HG03045 (cell line): ENCODE data around the gene PTPRU.

Experiments
- ATAC-seq: cut with Tn5 transposase; IDR thresholded peaks from one replicate; pipeline ENCODE4 v1.9.1; 2021; ENCODE audit warnings: mild to moderate bottlenecking, moderate library complexity; ENCODE audit not compliant: unreplicated experiment

PTPRU gene

GRCh38 chr1:29235955-29236711, at the start of gene PTPRU:
Gene PTPRU, plus strand, starts transcription at chr1:29236522. Its CDS starts 123 bp downstream, at chr1:29236645.
- ATAC-seq = peak; percentile 68

DNA sequence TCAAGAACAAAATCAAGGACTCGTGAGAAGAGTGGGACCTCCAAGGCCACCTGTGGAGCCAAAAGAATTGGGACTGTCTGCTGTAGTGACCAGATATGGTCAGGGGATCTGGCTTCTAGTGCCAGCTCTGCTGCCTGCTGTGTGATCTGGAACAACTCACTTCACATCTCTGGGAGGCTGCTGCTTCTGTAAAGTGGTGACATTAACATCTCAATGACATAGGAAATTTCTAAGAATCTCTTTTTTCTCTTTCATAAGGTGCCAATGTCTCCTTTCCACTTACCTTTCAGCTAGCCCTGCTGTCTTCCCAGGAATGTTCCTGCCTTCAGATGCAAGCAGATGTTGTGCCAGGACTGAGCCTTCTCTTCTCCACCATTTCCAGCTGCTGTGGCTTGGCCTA, 49.6 kb upstream of the PTPRU start:
- no peak for ATAC-seq

- no peak for ATAC-seq
Measured at GRCh38 chr1:29190718-29191117, 45.6 kb upstream of the PTPRU start.

DNA sequence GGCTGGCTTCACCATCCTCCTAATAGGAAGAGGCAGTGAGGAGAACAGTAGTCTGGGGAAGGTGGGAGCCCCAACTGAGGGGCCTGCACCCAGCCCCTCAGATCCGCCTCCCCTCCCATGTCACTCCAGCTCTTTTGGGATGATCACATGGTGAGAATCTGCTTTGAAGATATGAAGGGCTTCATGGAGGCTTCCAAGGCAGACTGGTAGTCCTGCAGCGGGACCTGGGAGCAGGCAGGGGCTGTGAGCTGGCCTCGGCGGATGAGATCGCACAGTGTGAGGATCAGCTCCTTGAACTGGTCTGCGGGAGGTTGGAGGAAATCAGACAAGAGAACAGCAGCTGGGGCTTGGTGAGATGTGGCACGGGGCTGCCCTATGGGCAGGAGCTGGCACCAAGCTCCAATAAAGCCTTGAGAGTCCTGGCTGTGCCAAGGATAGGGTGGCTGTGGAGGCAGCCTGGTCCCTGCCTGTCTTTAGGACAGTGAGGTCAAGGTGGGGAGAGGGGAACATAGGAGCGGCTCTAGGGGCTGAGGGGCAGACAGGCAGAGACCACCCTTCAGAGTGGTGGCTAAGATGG, 42.4 kb upstream of the PTPRU start:
- no peak for ATAC-seq

DNA sequence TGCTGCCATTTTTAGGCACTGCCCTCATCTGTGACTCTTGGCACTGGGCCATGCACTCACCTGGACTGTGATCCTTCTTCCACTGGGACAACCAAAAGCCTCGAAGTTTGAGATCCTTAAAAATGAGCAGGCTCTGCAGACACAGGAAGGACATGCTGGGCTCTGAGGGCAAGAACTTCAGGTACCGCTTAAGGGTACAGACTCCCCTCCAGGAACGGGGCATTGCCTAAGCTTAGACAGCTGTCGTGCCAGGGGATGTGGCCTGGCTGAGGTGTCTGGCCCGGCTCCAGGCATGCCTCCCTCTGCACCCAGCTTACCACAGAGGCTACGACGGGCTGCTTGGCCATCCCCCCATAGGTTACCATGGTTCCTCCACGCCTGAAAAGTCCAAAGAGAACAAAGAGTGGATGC, 40.4 kb upstream of the PTPRU start:
- ATAC-seq = no peak

DNA sequence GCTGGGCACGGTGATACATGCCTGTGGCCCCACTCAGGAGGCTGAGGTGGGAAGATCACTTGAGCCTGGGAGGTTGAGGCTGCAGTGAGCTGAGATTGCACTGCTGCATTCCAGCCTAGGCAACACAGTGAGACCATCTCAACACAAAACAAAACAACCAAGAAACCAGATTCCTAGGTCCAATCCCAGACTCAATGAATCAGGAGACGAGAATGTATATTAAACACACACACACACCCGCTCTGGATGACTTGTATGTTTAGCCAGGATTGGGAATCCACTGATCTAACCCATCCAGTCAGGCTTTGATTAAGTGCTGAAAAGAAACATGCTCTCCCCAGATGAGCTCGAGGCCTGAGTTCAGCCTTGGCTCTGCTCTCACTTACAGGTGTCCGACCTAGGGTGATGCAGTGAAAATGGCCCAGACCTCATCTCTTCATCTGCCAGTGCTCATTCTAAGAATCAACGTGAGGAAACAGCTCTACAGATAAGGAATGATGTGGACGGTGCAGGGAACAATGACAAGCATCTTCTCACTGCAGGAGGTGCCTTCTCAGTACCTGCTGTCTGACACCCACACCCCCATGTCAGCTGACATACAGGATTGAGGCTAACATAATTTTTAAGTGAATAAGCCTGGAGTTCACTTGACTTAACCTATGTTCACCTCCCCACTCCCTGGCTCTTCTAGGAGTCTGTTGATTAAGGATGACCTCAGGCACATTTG, 39.3 kb upstream of the PTPRU start:
- no peak for ATAC-seq

DNA sequence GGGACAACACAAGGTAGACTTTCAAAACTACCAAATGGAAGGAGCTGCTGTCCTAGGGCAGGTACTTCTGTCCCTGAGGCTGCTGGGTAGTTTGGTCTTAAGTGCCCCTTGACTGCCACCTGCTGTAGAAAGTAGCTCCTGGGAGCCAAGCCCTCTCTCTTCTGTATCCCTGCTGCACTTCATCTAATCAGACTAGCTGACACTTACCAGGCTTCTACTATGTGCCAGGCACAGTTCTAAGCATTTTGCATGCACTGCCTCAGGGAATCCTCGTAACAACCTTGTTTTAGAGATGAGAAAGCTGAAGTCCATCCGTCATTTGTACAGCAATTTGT, 38.8 kb upstream of the PTPRU start:
- no peak for ATAC-seq

DNA sequence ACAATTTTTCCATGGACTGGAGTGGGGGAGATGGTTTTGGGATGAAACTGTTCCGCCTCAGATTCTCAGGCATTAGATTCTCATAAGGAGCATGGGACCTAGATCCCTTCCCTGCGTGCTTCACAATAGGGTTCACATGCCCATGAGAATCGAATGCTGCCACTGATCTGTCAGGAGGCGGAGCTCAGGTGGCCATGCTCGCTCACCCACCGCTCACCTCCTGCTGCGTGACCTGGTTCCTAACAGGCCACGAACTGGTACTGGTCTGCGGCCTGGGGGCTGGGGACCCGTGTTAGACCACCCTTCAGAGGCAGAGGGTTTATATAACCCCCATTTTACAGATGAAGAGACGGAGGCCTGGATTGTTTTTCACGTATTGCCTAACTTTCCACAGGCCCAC, 38.3 kb upstream of the PTPRU start:
- no peak for ATAC-seq

DNA sequence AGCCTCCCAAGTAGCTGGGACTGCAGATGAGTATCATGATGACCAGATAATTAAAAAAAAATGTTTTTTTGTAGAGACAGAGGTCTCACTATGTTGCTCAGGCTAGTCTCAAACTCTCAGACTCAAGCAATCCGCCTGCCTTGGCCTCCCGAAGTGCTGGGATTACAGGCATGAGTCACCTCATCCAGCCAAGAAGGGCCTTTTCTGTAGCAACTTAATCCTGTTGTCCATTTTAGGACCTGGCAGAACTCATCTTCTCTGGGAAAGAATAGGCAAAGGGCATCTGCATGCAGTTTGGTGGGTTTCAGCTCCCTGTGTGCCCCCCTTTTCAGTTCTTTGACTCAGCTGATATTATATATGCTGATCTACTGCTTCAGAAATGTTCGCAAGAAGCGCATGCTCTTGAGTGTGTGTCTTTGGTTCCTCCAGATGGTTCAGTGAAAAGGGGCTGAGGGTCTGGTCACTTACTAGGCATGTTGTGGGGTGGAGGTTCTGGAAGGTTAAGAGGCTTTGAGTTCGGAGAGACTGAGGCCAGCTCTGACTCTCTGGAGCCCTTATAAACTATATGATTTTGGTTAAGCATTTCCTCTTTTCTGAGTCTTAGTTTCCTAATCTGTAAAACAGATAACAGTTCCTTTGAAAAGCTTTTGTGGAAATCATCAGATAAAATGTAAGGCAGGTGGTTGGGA, 35.3 kb upstream of the PTPRU start:
- ATAC-seq = no peak

GRCh38 chr1:29201595-29202051, 34.7 kb upstream of the PTPRU start:
- no peak for ATAC-seq

DNA sequence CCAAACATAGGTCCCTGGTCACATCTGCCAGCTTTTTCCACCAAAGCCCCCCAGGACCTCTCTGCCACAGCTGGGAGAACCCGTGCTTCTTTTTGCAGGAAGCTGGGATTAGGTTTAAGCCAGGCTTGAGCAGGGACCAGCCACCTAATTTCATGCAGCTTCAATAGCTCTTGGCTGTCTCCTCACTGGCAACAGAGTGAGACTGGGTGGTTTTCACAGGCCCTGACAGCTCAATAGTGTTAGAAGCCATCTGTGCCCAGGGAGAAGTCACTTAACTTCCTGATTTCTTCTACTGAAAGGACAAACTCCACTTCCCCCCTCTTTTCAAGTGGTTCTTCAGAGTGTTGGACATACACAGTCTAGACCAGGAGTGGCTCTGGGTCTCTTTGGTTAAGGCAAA, 34.3 kb upstream of the PTPRU start:
- ATAC-seq = no peak

DNA sequence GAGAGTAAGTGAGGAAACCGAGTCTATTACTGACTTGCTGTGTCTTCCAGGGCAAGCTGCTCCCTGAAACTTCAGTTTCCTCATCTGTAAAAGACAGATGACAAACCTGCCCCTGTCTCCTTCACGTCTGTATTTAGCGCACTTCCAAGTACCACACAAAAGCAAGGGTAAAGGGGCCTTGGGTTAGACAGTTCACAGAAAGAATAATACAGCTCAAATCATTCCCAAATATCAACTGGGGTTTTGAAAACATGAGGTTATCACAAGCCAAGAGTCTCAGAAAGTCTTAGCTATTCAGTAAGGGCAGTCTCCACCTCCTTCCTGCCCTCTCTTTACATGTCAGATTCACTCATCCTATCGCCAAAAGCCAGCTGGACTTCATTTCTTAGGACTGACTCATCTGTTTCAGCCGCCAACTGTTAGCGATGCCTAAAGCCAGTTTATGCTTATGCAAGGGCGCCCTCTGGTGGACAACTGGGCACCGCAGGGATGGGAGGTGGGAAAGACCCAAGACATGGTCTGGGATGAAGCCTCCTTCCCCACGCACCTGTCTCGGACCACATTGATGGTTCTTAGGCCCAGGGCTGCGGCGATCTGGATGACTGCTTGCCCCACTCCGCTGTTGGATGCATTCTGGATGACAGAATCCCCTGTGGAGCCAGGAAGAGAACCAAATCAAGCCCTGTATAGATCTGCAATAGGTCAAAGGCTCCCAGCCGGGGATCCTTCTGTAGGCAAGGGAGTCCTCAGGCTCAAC, 33.6 kb upstream of the PTPRU start:
- peak; percentile 74 for ATAC-seq

- ATAC-seq = no peak
Measured at GRCh38 chr1:29208442-29208841, 27.9 kb upstream of the PTPRU start.

GRCh38 chr1:29209173-29209572, 27.1 kb upstream of the PTPRU start:
- no peak for ATAC-seq

DNA sequence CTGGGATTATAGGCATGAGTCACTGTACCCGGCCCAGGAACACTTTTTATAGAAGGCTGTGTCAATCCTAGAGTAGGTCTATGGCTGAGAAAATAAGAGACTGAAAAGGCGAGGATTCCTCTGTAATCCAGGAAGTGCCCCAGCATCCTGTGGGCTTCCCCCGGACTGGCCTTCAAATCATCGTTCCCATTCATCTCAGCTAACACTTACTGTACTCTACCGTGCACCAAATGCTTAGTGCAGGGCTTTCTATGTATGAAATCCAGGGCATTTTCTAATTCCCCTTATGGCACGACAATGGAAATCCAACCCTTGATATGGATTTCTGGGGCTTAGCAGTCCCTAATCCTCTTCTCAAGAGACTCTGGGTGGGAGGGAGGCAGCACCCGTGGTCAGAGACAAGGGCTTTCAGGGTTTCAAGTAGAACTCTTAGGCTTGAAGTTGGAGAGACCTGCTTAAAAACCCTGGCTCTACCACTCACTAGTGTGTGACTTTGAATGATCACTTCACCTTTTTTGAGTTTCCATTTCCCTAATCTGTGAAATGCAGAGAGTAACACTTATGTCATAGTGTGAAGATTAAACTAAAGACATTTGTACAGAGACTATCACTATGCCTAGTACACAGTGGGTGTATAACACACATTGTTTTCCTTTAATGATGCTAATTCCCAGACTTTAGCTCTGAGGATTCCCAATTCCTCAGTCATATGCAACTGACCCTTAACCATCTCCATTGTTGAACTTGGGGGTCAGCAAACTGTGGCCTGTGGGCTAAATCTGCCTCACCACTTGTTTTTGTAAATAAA, 25.8 kb upstream of the PTPRU start:
- ATAC-seq = no peak

- ATAC-seq = no peak
Measured at GRCh38 chr1:29211086-29212030, 25.0 kb upstream of the PTPRU start.

DNA sequence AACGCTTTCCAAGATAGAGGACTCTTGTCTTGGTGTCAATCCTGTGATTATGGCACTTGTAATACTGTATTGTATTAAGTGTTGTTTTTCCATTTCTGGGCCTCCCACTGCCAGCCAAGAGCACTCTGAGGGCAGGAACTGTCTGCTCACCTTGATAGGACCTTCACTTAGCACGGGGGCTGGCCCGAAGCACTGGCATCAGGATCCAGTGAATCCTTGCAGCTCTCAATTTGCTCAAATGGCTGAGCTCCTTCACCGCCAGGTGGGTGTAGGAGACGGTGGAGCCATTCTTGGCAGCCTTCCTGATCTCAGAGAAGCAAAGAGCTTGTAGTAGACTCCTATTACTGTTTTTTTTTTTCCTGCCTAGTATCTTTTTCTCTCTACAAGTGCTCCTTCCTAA, 23.3 kb upstream of the PTPRU start:
- ATAC-seq = no peak

DNA sequence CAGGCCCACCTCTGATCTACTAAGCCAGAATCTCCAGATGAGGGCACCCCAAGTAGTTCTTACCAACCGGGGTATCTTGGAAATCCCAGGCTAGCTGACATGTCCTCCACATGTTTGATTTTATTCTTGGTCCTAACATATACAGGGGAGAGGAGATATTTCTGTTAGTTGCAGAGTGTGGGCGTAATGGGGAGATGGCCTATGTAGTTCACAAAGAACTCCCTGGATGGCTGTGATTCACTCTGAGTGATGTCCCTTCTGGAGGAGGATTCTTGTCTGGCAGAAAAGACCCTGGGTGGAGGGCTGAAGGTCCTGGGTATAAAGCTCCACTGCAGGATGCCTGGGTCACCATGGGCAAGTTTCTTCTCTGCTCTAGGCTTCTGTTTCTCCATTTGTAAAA, 18.7 kb upstream of the PTPRU start:
- ATAC-seq = no peak

DNA sequence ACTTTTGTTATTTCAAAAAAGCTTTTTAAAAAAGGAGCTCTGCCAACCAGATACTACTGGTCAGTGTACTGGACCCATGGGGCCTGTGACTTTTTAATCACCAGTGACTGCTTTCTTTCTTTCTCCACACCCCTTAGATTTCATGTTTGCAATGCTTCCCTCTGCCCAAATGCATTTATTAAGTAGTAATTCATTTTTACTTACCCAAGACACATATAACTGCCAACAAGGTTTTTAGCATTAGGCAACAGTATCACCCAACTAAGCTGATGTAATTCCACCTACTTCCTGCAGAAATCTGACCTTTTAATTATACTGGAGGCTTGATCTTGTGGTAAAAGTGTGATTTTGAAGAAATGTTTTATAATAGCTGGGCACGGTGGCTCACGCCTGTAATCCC, 18.1 kb upstream of the PTPRU start:
- ATAC-seq = no peak
